HG03103 (cell line): ENCODE data around the gene PER3.

Source experiments
- ATAC-seq: cut with Tn5 transposase; IDR thresholded peaks from one replicate; pipeline ENCODE4 v1.9.1; 2021; ENCODE audit warnings: low read depth; ENCODE audit not compliant: unreplicated experiment

Gene PER3

GRCh38 chr1:7868070-7868780 lies 84.1 kb downstream of the PER3 start:
- no peak for ATAC-seq

GRCh38 chr1:7869136-7869920 lies 85.2 kb downstream of the PER3 start:
- ATAC-seq, result no peak

GRCh38 chr1:7871136-7871535 lies 87.0 kb downstream of the PER3 start:
- no peak for ATAC-seq

GRCh38 chr1:7873801-7874795 lies 90.0 kb downstream of the PER3 start:
- no peak for ATAC-seq

GRCh38 chr1:7878027-7878426 lies 93.9 kb downstream of the PER3 start:
- ATAC-seq, result no peak

GRCh38 chr1:7879228-7879627 lies 95.1 kb downstream of the PER3 start:
- ATAC-seq, result no peak

- ATAC-seq, result no peak
These were observed 100.7 kb downstream of the PER3 start for GRCh38 chr1:7884757-7885156.

- no peak for ATAC-seq
These were observed 101.7 kb downstream of the PER3 start for GRCh38 chr1:7885513-7886404.

GRCh38 chr1:7886405-7886745 lies 102.3 kb downstream of the PER3 start:
- no peak for ATAC-seq

- no peak for ATAC-seq
These were observed 104.4 kb downstream of the PER3 start for GRCh38 chr1:7888248-7889081.

- no peak for ATAC-seq
These were observed 106.8 kb downstream of the PER3 start for GRCh38 chr1:7890853-7891252.

- no peak for ATAC-seq
These were observed 107.7 kb downstream of the PER3 start for GRCh38 chr1:7891804-7892203.

- no peak for ATAC-seq
These were observed 109.6 kb downstream of the PER3 start for GRCh38 chr1:7893529-7894180.
